Peyer's patch (tissue), 4 donors: ENCODE data around the gene IQCH.

Experiments used
- POLR2A ChIP-seq, 2 donors: fragments of 450-650 bp; IDR thresholded peaks; one replicate each; pipeline ENCODE4 v1.5.1; 2017; ENCODE audit warnings: antibody characterized with exemption in 2 of 2, mild to moderate bottlenecking in 2 of 2, moderate library complexity in 2 of 2
- TF ChIP-seq, protein P1 (sequence below), 6 experiments: fragments of 450-650 bp in 4 of 6; fragments of 200-600 bp in 2 of 6; sonication (generic) in 1 of 6; IDR thresholded peaks; one replicate each; pipeline ENCODE4 v1.5.1; 2017 to 2019; ENCODE audit warnings: antibody characterized with exemption in 6 of 6, mild to moderate bottlenecking in 3 of 6, moderate library complexity in 1 of 6

DNA sequence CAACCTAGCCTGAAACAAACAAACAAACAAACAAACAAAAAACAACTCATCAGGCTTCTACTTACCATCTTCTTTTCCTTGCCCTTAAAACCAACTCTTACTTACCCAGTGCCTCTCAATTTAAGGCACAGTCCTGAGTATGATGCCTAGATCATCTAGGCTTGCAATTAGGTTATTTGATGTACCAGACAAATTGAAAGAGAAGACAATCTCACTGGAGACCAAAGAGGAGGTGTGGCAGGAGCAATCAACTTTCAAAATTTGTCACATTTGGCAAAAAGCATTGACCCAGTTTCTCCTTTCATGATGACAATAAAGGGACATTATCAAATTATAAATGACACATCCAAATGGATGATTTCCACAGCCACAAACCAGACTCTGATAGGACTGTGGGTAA is 36.2 kb upstream of the IQCH start:
- TF ChIP-seq, protein P1, sequence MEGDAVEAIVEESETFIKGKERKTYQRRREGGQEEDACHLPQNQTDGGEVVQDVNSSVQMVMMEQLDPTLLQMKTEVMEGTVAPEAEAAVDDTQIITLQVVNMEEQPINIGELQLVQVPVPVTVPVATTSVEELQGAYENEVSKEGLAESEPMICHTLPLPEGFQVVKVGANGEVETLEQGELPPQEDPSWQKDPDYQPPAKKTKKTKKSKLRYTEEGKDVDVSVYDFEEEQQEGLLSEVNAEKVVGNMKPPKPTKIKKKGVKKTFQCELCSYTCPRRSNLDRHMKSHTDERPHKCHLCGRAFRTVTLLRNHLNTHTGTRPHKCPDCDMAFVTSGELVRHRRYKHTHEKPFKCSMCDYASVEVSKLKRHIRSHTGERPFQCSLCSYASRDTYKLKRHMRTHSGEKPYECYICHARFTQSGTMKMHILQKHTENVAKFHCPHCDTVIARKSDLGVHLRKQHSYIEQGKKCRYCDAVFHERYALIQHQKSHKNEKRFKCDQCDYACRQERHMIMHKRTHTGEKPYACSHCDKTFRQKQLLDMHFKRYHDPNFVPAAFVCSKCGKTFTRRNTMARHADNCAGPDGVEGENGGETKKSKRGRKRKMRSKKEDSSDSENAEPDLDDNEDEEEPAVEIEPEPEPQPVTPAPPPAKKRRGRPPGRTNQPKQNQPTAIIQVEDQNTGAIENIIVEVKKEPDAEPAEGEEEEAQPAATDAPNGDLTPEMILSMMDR (IDR thresholded peaks at IDR 0.05): no peak
- no peak for TF ChIP-seq POLR2A (IDR thresholded peaks at IDR 0.05)
